HAP-1 (cell line): ENCODE measurements around the gene MPO.

Experiments used
- DNase-seq, 2 experiments: peaks; one replicate each; pipeline ENCODE4 v3.0.0-alpha.2; 2016 to 2020; ENCODE audit warnings: low spot score in 2 of 2
- H3K27me3 ChIP-seq: fragments of 250-450 bp; sonication (Bioruptor Pico); 2 replicates; pipeline ENCODE4 v1.5.1; 2020; ENCODE audit warnings: low read depth, mild to moderate bottlenecking, moderate library complexity
- H3K36me3 ChIP-seq: fragments of 250-450 bp; sonication (Bioruptor Pico); replicated peaks from 2 replicates; pipeline ENCODE4 v1.5.1; 2020; ENCODE audit warnings: mild to moderate bottlenecking
- H3K4me1 ChIP-seq: fragments of 250-450 bp; sonication (Bioruptor Pico); 2 replicates; pipeline ENCODE4 v1.5.1; 2020; ENCODE audit warnings: mild to moderate bottlenecking
- H3K4me3 ChIP-seq: fragments of 250-450 bp; sonication (Bioruptor Pico); 2 replicates; pipeline ENCODE4 v1.5.1; 2020; ENCODE audit warnings: mild to moderate bottlenecking, moderate library complexity
- H3K9me3 ChIP-seq: fragments of 250-450 bp; sonication (Bioruptor Pico); 2 replicates; pipeline ENCODE4 v1.5.1; 2020; ENCODE audit warnings: mild to moderate bottlenecking, moderate library complexity
- in situ Hi-C: fragments of 300-500 bp; cut with MboI; formaldehyde crosslinking; loops from 3 replicates; pipeline ENCODE4 v1.14.3; 2020; ENCODE audit warnings: low sequenced_read_pairs, inconsistent platforms, mixed read lengths

Gene MPO

DNA sequence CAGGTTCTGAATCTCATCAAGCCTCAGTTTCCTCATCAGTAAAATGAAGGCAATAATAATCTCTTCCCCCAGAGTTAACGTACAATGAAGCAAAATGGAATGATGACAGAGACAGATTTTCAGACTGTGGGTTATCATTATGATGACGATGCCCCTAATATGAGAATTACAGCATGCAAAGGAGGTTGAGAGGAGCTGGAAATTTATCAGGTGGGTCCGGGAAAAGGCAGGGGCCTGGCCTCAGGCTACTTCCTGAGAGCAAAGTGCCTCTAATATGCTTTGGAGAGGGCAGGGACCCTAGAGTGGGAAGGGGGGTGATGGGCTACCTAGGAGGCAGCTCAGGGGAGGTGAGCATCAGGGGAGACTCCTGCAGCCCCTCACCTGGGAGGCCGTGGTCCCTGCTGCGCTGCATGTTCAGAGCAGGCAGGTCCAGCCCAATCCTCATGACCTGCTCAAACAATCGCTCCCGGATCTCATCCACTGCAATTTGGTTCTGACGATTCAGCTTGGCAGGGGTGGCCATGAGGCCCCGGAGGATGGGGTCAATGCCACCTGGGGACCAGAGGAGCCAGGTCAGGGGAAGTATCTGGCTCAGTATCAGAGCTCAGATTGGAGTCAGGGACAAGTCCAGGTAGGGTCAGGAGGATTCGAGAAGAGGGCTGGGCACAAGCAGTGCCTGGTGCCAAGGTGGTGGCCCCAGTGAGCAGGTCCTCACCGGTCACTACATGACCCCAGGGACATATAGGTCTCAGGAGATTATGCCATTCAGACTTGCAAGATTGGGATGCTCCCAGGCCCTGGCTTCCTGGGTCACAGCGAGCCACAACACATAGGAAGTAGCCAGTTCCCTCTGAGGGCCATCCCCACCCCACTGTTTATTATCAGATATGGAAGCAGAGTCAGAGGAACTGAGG, 8.1 kb downstream of the MPO start:
- no peaks in the 10 kb centered on the region for H3K4me1 ChIP-seq
- no peak for DNase-seq
- no peak overlapping the region for H3K4me3 ChIP-seq
- in situ Hi-C loops = no loop called here
- H3K27me3 ChIP-seq = no peaks in the 10 kb centered on the region
- H3K9me3 ChIP-seq = no peaks in the 10 kb centered on the region
- no peaks in the 10 kb centered on the region for H3K36me3 ChIP-seq

DNA sequence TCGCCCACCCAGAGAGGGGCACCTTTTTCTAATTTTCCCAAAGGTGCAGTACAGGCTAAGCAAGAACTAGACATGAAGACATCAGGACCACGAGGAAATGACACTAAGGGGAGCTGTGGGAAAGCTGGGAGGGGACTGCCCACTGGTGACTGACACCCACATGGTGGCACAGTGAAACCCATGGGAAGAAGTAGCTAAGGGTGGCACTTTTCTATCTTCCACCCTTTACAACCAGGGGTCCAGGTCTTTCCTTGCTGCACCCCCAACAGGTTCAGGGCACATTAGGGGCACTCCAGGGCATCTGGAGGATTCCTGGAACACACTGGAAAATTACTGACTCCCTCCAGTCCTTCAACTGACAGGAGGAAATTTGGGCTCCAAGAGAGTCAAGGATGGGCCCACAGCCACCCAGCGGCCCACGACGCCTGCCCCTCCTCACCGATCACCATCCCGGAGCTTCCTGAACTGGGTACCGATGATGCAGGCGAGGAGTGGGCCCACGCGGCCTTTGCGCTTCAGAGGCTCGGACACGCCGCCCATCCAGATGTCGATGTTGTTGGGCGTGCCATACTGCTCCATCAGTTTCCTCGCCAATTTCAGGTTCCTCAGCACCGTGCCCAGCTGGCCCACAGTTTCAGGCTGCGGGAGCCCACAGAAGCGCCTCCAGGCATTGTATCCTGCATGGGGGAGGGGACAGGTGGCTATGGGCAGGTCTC, 9.4 kb downstream of the MPO start:
- Histone ChIP-seq H3K9me3 (no peaks in the 10 kb centered on the region), H3K36me3 (no peaks in the 10 kb centered on the region), H3K4me3 (no peak overlapping the region), H3K27me3 (peaks cover 3% of the 10 kb centered on the region; the same call in 1 of the 2 replicates), H3K4me1 (no peaks in the 10 kb centered on the region)
- DNase-seq = no peak
- in situ Hi-C loops = no loop called here

DNA sequence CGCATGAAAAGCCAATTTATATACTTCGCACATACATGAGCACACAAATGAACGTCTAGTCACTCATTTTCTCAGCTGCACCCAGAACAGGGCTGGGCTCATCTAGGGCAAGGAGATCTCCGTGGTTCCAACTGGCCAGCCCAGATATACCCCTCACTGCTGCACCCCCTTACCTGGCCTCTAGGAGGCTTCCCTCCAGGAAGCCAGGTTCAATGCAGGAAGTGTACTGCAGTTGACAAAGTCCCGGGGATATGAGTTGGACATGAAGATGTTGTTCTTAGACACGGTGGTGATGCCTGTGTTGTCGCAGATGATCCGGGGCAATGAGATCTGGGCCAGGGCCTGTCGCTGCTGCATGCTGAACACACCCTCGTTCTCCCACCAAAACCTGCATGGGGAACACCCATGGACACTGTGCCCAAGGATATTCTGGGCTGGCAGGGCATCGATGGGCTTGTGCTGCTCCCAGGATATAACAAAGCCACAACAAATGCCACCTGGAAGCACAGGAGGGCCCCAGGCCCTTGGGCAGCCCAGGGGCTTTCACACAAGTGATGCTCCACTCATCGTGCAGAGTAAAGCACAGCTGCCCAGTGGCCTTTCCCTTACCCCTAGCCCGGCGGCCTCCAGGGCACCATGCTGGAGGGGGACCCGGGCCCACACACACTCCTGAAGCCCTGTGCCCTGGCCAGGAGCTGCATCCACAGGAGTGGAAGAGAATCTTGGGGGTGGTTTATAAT, 10.1 kb downstream of the MPO start:
- Histone ChIP-seq H3K27me3 (peaks cover 3% of the 10 kb centered on the region; the same call in 1 of the 2 replicates), H3K36me3 (no peaks in the 10 kb centered on the region), H3K4me3 (no peak overlapping the region), H3K9me3 (no peaks in the 10 kb centered on the region), H3K4me1 (no peaks in the 10 kb centered on the region)
- DNase-seq = no peak
- in situ Hi-C loops = no loop called here

DNA sequence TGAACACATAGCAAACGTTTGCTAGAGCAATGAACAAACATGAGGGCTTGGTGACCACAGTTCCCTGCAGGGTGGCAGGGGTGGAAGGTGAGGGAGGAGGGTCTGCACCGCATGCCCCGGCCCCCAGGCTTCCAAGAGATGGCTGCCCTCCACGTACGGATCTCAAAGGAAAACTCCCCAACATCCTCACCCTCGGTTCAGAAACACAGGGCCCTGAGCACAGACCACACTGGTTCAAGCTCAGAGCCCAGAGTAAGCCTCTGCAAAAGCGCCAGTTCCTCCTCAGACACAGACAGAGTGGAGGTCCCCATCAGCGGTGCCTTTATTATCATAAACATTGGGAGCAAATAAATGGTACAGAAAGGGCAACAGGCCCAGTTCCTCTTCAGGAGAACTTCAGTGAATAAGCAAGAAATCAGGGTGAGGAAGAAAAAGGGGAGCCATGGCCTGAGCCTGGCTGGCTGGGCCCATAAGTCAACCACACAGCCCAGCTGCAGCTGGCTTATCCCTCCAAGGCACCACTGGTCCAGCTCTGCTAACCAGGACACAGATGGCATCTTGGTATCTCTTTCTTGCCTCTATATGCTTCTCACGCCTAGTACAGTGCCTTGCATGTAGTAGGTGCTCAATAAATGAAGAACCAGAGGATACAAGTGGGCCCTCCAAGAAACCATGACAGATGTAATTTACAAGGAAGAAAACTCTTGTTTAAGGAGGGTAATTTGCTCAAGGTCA, 11.0 kb downstream of the MPO start:
- H3K27me3 ChIP-seq = peaks cover 5% of the 10 kb centered on the region
- no peak overlapping the region for H3K4me3 ChIP-seq
- H3K36me3 ChIP-seq = no peaks in the 10 kb centered on the region
- H3K9me3 ChIP-seq = no peaks in the 10 kb centered on the region
- no peak for DNase-seq
- in situ Hi-C loops = no loop called here
- no peaks in the 10 kb centered on the region for H3K4me1 ChIP-seq

DNA sequence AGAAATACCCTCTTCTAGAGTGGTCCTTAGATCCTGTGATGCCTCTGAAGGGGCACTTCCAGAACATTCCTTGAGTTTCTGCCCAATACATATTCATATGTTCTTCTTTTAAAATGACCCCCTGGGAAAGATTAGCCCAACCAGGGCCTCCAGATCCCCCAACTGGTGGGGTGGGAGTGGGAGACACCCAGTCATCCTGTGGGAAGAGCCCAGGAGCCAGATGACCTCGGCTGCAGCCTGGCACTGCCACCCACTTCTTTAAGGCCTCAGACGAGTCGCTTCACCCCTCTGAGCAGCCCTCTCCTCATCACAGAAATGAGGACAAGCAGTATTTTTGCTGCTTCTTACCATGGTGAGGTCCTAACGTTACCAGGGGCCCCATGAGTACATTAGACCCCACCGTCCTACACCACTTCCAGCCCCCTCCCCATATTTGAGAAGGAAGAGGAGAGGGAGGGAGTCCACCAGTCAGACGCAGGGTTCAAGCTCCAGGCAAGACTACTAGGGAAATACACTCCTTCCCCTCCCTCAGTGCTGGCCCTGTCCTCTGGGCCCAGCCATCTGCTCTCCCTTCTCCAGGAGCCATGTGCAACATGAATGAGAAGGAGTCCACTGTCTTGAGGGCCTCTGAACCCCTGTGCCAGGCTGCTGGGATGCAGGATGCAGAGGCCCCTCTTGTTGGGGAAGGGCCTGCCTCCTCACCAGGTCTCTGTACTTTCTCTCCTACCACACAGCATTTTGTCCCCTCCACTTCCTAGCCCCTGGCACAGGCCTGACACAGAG, 11.8 kb downstream of the MPO start:
- in situ Hi-C loops = no loop called here
- Histone ChIP-seq H3K4me1 (no peaks in the 10 kb centered on the region), H3K36me3 (no peaks in the 10 kb centered on the region), H3K4me3 (no peak overlapping the region), H3K9me3 (no peaks in the 10 kb centered on the region), H3K27me3 (peaks cover 11% of the 10 kb centered on the region)
- no peak for DNase-seq

DNA sequence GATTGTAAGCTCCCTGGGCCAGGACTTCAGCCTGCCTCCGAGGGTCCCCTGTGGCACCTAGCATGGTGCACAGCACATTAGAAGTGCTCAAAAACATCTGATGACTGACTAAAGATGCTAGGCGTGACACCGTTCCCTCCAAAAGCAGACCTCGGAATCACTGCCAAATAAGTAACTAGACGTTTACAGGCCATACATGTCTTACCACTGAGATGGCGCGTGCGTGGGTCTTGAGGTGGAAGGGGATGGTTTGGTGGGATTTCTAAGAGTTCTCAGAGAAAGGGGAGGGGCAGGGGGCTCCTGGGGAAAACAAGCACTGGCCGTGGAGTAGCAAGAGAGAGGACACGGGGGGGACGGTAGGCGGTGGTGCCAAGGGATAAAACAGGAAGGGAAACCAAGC, 12.4 kb downstream of the MPO start:
- Histone ChIP-seq H3K27me3 (peaks cover 16% of the 10 kb centered on the region), H3K9me3 (no peaks in the 10 kb centered on the region), H3K4me3 (no peak overlapping the region), H3K4me1 (no peaks in the 10 kb centered on the region), H3K36me3 (no peaks in the 10 kb centered on the region)
- in situ Hi-C loops = no loop called here
- DNase-seq = no peak

DNA sequence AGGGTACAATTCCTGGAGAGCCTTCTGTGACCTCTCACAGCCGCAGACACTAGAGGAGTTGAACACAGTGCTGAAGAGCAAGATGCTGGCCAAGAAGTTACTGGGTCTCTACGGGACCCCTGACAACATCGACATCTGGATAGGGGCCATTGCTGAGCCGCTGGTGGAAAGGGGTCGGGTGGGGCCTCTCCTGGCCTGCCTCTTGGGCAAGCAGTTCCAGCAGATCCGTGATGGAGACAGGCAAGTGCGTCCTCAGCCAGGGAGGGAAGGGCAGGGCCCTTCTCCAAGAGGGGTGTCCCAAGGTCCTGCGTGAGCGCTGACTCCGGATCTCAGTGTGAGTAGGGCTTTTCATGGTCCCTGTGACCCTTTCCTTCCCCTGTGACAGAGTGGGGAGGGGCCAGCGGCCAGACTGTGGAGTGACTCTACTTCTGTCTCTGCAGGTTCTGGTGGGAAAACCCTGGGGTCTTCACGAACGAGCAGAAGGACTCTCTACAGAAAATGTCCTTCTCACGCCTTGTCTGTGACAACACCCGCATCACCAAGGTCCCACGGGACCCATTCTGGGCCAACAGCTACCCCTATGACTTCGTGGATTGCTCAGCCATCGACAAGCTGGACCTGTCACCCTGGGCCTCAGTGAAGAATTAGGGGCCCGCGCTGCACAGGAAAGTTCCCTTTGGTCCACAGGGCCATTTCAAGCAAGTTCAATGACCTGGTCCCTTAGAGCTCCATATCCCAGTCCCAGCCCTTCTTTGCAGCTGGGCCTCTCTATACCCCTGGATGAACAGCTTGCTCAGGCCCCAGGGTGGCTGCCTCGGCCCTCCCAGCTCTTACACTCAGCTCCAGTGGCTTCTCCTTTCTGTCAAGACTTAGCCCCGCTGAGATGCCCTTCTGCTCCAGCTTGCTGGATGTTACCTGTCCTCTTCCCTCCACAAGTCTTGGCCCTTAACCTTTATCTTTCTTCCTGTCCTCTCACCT, 13.1 kb downstream of the MPO start:
- H3K4me1 ChIP-seq = no peaks in the 10 kb centered on the region
- H3K4me3 ChIP-seq = no peak overlapping the region
- H3K36me3 ChIP-seq = no peaks in the 10 kb centered on the region
- H3K9me3 ChIP-seq = no peaks in the 10 kb centered on the region
- H3K27me3 ChIP-seq = peaks cover 21% of the 10 kb centered on the region
- DNase-seq = no peak
- in situ Hi-C loops = no loop called here

DNA sequence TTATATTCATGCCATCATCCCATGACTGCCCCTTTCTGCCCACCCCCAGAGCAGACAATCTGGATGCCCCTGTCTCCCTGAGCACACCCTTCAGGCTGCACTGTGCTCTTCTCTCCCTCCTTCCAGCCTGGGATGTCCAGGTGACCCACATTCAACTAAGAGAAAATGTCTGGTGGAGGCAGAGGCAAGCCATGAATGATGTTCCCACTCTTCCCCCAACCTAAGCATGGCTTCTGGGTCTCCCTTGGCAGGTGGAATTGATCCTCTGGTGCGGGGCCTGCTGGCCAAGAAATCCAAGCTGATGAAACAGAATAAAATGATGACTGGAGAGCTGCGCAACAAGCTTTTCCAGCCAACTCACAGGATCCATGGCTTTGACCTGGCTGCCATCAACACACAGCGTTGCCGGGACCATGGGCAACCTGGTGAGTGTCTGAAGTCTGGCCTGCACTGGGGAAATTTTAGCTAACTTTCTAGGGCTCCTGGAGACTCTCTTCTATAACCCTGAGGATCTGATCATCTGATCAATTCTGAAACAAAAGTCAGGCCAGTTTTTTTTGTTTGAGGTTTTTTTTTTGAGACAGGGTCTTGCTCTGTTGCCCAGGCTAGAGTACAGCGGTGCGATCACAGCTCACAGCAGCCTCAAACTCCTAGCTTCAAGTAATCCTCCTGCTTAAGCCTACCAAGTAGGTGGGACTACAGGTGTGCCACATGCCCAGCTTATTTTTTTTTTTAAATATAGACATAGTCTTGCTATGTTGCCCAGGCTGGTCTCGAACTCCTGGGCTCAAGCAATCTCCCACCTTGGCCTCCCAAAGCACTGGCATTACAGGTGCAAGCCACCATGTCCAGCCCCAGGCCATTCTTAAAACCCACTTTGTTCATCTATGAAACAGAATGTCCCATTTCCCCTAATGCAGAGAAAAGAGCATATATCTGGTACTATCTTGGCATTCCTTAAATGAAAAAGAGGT, 14.5 kb downstream of the MPO start:
- no peaks in the 10 kb centered on the region for H3K4me1 ChIP-seq
- H3K36me3 ChIP-seq = no peaks in the 10 kb centered on the region
- H3K9me3 ChIP-seq = no peaks in the 10 kb centered on the region
- peaks cover 32% of the 10 kb centered on the region for H3K27me3 ChIP-seq
- no peak for DNase-seq
- in situ Hi-C loops = no loop called here
- H3K4me3 ChIP-seq = no peak overlapping the region

DNA sequence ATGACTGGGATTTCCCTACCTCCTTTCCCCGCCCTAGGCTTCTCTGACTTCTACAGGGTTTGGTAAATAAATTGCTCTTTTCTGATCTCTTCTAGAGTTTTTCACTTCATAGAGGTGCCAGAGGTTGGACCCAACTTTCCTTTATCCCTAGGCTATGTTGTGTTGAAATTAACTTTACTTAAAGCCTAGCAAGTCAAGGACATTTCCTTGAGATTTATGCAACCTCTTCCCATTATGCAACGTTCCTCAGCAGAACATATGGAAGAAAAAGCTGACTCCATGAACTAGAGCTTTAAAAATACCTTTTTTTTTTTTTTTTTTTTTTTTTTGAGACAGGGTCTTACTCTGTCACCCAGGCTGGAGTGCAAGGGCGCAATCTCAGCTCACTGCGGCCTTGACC, 15.5 kb downstream of the MPO start:
- DNase-seq = no peak
- H3K27me3 ChIP-seq = peaks cover 41% of the 10 kb centered on the region
- no peaks in the 10 kb centered on the region for H3K9me3 ChIP-seq
- H3K4me3 ChIP-seq = no peak overlapping the region
- in situ Hi-C loops = no loop called here
- H3K4me1 ChIP-seq = no peaks in the 10 kb centered on the region
- H3K36me3 ChIP-seq = no peaks in the 10 kb centered on the region

DNA sequence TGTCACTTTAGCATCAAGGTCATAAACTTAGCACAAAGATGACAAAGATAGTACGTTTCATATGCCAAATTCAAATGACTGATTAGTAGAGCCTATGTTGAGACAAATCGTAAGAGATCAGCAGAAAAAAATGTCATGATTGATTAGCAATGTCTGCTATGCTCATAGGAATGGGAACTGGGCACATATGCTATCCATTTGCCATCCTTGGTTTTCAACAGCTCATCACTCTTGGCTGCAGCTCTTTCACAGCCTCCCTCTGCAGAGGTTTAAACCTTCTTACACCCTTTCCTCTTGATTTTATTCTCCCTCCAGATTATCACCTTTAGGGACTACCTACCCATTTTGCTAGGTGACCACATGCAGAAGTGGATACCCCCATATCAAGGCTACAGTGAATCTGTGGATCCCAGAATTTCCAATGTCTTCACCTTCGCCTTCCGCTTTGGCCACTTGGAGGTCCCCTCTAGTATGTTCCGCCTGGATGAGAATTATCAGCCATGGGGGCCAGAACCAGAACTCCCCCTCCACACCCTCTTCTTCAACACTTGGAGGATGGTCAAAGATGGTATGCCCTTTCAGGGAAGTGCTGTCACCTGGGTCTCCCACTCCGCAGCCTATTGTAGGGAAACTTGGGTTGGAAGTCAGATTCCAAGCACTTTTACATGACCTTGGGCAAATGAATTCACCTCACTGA, 16.2 kb downstream of the MPO start:
- Histone ChIP-seq H3K9me3 (no peaks in the 10 kb centered on the region), H3K36me3 (no peaks in the 10 kb centered on the region), H3K4me3 (no peak overlapping the region), H3K4me1 (no peaks in the 10 kb centered on the region), H3K27me3 (peaks cover 45% of the 10 kb centered on the region)
- in situ Hi-C loops = no loop called here
- DNase-seq = no peak

DNA sequence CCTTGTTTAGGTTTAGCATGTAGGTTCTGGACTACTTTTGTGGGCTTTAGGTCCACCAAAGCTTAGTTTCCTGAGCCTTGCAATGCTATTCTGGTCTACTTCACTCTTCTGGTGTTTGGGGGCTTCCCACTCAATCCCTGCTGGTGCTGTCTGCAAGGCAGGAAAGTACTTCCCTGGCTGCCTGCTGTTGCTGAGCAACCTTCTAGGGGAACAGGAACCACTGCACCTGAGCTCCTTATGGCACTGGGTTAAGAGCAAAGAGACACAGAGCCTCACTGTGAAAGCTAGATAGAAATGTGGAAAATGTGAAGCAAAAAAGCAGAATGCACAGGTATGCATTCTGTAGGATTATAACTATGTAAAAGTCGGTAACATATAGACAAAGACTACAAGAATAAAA, 17.0 kb downstream of the MPO start:
- Histone ChIP-seq H3K36me3 (no peaks in the 10 kb centered on the region), H3K27me3 (peaks cover 45% of the 10 kb centered on the region), H3K9me3 (no peaks in the 10 kb centered on the region), H3K4me1 (no peaks in the 10 kb centered on the region), H3K4me3 (no peak overlapping the region)
- no peak for DNase-seq
- in situ Hi-C loops = no loop called here
